Liver (tissue), 9 donors: Measurements from ENCODE around the gene UPF3A. TPM values are rescaled to one million over a fixed set of nuclear protein-coding genes. Genes with fewer than 3 reads are reported as not detected.

Experiments
- DNase-seq: peaks from one replicate; pipeline ENCODE4 v3.0.0-alpha.2; 2017; ENCODE audit warnings: low spot score
- H3K27ac ChIP-seq, 2 donors: one replicate each; pipeline ENCODE4 v1.7.0; 2013; ENCODE audit warnings: inconsistent platforms in 2 of 2, low read length in 2 of 2, control low read depth in 1 of 2, low read depth in 1 of 2, mild to moderate bottlenecking in 1 of 2
- H3K27me3 ChIP-seq, 4 donors: one replicate each; pipeline versions ENCODE4 v1.6.1 to v1.7.0; 2013; ENCODE audit warnings: low read length in 3 of 4, inconsistent platforms in 1 of 4, mild to moderate bottlenecking in 1 of 4, moderate library complexity in 1 of 4; ENCODE audit not compliant: control insufficient read depth in 4 of 4, insufficient read depth in 4 of 4
- H3K36me3 ChIP-seq, 4 donors: one replicate each; pipeline versions ENCODE4 v1.6.1 to v1.7.0; 2013; ENCODE audit warnings: low read length in 3 of 4, mild to moderate bottlenecking in 3 of 4, low read depth in 1 of 4, moderate library complexity in 1 of 4; ENCODE audit not compliant: control insufficient read depth in 4 of 4, insufficient read depth in 3 of 4
- H3K4me1 ChIP-seq, 4 donors: one replicate each; pipeline versions ENCODE4 v1.6.1 to v1.7.0; 2013; ENCODE audit warnings: low read length in 3 of 4, mild to moderate bottlenecking in 3 of 4, moderate library complexity in 1 of 4; ENCODE audit not compliant: control insufficient read depth in 4 of 4, insufficient read depth in 4 of 4
- H3K4me3 ChIP-seq, 3 donors: one replicate each; pipeline versions ENCODE4 v1.6.1 to v1.7.0; 2013; ENCODE audit warnings: low read length in 3 of 3, control low read depth in 1 of 3, low read depth in 1 of 3, mild to moderate bottlenecking in 1 of 3
- H3K9ac ChIP-seq, 2 donors: one replicate each; pipeline ENCODE4 v1.7.0; 2013; ENCODE audit warnings: low read length in 2 of 2, mild to moderate bottlenecking in 2 of 2, moderate library complexity in 2 of 2, control low read depth in 1 of 2, low read depth in 1 of 2
- H3K9me3 ChIP-seq, 4 donors: one replicate each; pipeline versions ENCODE4 v1.6.1 to v1.7.0; 2013; ENCODE audit warnings: low read length in 3 of 4; ENCODE audit not compliant: control insufficient read depth in 4 of 4
- EGR1 ChIP-seq, 2 donors: IDR thresholded peaks; 2 replicates each; pipeline ENCODE4 v1.6.1; 2016 to 2018; ENCODE audit warnings: antibody characterized with exemption in 2 of 2, low read depth in 2 of 2
- FOXA1 ChIP-seq: IDR thresholded peaks from 2 replicates; pipeline ENCODE4 v1.6.1; 2016; ENCODE audit warnings: antibody characterized with exemption
- FOXA2 ChIP-seq: IDR thresholded peaks from 2 replicates; pipeline ENCODE4 v1.6.1; 2016; ENCODE audit warnings: antibody characterized with exemption
- GABPA ChIP-seq, 2 donors: IDR thresholded peaks in 1 of 2; conservative IDR thresholded peaks in 1 of 2; 2 replicates each; pipeline ENCODE4 v1.6.1; 2016; ENCODE audit warnings: antibody characterized with exemption in 2 of 2, mild to moderate bottlenecking in 1 of 2, moderate library complexity in 1 of 2
- JUND ChIP-seq, 2 donors: IDR thresholded peaks; 2 replicates each; pipeline ENCODE4 v1.6.1; 2016; ENCODE audit warnings: antibody characterized with exemption in 2 of 2
- NR2F2 ChIP-seq: IDR thresholded peaks from 2 replicates; pipeline ENCODE4 v1.6.1; 2016; ENCODE audit warnings: antibody characterized with exemption
- RAD21 ChIP-seq, 2 donors: IDR thresholded peaks; 2 replicates each; pipeline ENCODE4 v1.6.1; 2016; ENCODE audit warnings: antibody characterized with exemption in 2 of 2, mild to moderate bottlenecking in 2 of 2
- RXRA ChIP-seq, 2 donors: IDR thresholded peaks; 2 replicates each; pipeline ENCODE4 v1.6.1; 2017 to 2018; ENCODE audit warnings: antibody characterized with exemption in 2 of 2, mild to moderate bottlenecking in 1 of 2
- SP1 ChIP-seq: IDR thresholded peaks from 2 replicates; pipeline ENCODE4 v1.6.1; 2018; ENCODE audit warnings: antibody characterized with exemption, mild to moderate bottlenecking
- TAF1 ChIP-seq: conservative IDR thresholded peaks from 2 replicates; pipeline ENCODE4 v1.6.1; 2016; ENCODE audit warnings: antibody characterized with exemption, mild to moderate bottlenecking
- YY1 ChIP-seq: IDR thresholded peaks from 2 replicates; pipeline ENCODE4 v1.6.1; 2016; ENCODE audit warnings: antibody characterized with exemption, mild to moderate bottlenecking
- WGBS: extraction: QIAGEN DNeasy Blood & Tissue Kit; methylation state at CpG from one replicate; pipeline ENCODE4 v1.1.7; 2013; 5-methylcytosine and 5-hydroxymethylcytosine counted together
- polyA plus RNA-seq, 2 donors: library from polyadenylated mRNA; stranded (reverse) in 1 of 2; unstranded in 1 of 2; fragments of 200-250 nt in 1 of 2; fragments of >200 nt in 1 of 2; fragmentation: Nextera tagmentation in 1 of 2; extraction: Ambion mirVana in 1 of 2; gene quantifications; one replicate each; pipeline versions ENCODE4 v1.2.1 to v1.2.3, GENCODE V29; 2013 to 2015
- total RNA-seq, 2 donors: library from RNA; depleted of rRNA; stranded (reverse); fragments of >200 nt; gene quantifications; one replicate each; pipeline ENCODE4 v1.2.3, GENCODE V29; 2014
- TF ChIP-seq, protein P1 (sequence below): IDR thresholded peaks from 2 replicates; pipeline ENCODE4 v1.6.1; 2016; ENCODE audit warnings: antibody characterized with exemption
- TF ChIP-seq, protein P2 (sequence below): IDR thresholded peaks from 2 replicates; pipeline ENCODE4 v1.6.1; 2016; ENCODE audit warnings: antibody characterized with exemption
- TF ChIP-seq, protein P3 (sequence below): IDR thresholded peaks from 2 replicates; pipeline ENCODE4 v1.6.1; 2016; ENCODE audit warnings: antibody characterized with exemption, mild to moderate bottlenecking
- TF ChIP-seq, protein P4 (sequence below): fragments of 150-350 bp; IDR thresholded peaks from 2 replicates; pipeline ENCODE4 v1.5.1; 2017; ENCODE audit warnings: improper control_type of control experiment, low read depth, low read length; ENCODE audit not compliant: missing input control
- TF ChIP-seq, protein P5 (sequence below): IDR thresholded peaks from 2 replicates; pipeline ENCODE4 v1.6.1; 2016; ENCODE audit warnings: antibody characterized with exemption
- donor health status: healthy.
- donor health status: healthy.
- donor health status: healthy.
- donor health status: healthy.
- donor health status: healthy.

The UPF3A gene
- total and polyA plus RNA-seq, 4 donors = 11.0 to 26.5 (median 17.2) TPM

GRCh38 chr13:114304346-114305034 is 23.1 kb downstream of the UPF3A start:
- peak overlapping the region in 1 of 2 donors; percentile 25 for H3K27ac ChIP-seq
- peaks cover 6 to 38% (median 19%) of the 10 kb centered on the region in 4 donors for H3K36me3 ChIP-seq
- no peak for TF ChIP-seq RAD21 (IDR thresholded peaks at IDR 0.05)
- TF ChIP-seq EGR1 (IDR thresholded peaks at IDR 0.05; ENCODE audit: low read depth in 2 of 2) = no peak
- TF ChIP-seq, protein P1, sequence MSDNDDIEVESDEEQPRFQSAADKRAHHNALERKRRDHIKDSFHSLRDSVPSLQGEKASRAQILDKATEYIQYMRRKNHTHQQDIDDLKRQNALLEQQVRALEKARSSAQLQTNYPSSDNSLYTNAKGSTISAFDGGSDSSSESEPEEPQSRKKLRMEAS = no peak
- TF ChIP-seq, protein P2, sequence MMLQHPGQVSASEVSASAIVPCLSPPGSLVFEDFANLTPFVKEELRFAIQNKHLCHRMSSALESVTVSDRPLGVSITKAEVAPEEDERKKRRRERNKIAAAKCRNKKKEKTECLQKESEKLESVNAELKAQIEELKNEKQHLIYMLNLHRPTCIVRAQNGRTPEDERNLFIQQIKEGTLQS = no peak
- no peak for TF ChIP-seq FOXA1
- no peak for TF ChIP-seq NR2F2
- TF ChIP-seq RXRA (IDR thresholded peaks at IDR 0.05) = no peak
- TF ChIP-seq SP1 = no peak
- no peak for TF ChIP-seq YY1
- no peaks in the 10 kb centered on the region for H3K9me3 ChIP-seq
- 88% methylated on average over 13 of the region's 13 CpGs for WGBS
- H3K4me3 ChIP-seq = no peak overlapping the region
- no peak overlapping the region for H3K9ac ChIP-seq
- peaks cover 0 to 3% (median 0%) of the 10 kb centered on the region in 4 donors for H3K4me1 ChIP-seq
- no peak for DNase-seq
- no peaks in the 10 kb centered on the region for H3K27me3 ChIP-seq

DNA sequence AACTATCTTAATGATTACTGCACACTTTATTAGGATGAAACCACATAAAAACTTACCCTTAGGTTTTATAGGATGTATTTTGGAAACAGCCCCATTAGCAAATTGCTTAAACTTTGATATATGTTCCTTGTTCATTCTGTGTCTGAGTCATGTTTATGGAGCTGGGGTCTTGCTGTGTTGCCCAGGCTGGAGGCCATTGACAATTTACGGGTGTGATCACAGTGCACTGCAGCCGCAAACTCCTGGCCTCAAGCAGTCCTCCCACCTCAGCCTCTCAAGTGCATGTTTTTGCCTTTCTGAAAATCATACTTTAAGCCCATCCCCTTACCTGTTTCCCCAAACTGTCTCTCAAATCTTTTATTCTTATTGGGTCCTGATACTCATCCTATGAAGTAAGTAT is 27.7 kb downstream of the UPF3A start:
- no peaks in the 10 kb centered on the region for H3K27me3 ChIP-seq
- WGBS = 95% methylated on average over 2 of the region's 2 CpGs
- peaks cover 0 to 4% (median 1%) of the 10 kb centered on the region in 4 donors for H3K4me1 ChIP-seq
- TF ChIP-seq, protein P3, sequence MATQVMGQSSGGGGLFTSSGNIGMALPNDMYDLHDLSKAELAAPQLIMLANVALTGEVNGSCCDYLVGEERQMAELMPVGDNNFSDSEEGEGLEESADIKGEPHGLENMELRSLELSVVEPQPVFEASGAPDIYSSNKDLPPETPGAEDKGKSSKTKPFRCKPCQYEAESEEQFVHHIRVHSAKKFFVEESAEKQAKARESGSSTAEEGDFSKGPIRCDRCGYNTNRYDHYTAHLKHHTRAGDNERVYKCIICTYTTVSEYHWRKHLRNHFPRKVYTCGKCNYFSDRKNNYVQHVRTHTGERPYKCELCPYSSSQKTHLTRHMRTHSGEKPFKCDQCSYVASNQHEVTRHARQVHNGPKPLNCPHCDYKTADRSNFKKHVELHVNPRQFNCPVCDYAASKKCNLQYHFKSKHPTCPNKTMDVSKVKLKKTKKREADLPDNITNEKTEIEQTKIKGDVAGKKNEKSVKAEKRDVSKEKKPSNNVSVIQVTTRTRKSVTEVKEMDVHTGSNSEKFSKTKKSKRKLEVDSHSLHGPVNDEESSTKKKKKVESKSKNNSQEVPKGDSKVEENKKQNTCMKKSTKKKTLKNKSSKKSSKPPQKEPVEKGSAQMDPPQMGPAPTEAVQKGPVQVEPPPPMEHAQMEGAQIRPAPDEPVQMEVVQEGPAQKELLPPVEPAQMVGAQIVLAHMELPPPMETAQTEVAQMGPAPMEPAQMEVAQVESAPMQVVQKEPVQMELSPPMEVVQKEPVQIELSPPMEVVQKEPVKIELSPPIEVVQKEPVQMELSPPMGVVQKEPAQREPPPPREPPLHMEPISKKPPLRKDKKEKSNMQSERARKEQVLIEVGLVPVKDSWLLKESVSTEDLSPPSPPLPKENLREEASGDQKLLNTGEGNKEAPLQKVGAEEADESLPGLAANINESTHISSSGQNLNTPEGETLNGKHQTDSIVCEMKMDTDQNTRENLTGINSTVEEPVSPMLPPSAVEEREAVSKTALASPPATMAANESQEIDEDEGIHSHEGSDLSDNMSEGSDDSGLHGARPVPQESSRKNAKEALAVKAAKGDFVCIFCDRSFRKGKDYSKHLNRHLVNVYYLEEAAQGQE = no peak
- TF ChIP-seq, protein P4, sequence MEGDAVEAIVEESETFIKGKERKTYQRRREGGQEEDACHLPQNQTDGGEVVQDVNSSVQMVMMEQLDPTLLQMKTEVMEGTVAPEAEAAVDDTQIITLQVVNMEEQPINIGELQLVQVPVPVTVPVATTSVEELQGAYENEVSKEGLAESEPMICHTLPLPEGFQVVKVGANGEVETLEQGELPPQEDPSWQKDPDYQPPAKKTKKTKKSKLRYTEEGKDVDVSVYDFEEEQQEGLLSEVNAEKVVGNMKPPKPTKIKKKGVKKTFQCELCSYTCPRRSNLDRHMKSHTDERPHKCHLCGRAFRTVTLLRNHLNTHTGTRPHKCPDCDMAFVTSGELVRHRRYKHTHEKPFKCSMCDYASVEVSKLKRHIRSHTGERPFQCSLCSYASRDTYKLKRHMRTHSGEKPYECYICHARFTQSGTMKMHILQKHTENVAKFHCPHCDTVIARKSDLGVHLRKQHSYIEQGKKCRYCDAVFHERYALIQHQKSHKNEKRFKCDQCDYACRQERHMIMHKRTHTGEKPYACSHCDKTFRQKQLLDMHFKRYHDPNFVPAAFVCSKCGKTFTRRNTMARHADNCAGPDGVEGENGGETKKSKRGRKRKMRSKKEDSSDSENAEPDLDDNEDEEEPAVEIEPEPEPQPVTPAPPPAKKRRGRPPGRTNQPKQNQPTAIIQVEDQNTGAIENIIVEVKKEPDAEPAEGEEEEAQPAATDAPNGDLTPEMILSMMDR = no peak
- TF ChIP-seq, protein P5, sequence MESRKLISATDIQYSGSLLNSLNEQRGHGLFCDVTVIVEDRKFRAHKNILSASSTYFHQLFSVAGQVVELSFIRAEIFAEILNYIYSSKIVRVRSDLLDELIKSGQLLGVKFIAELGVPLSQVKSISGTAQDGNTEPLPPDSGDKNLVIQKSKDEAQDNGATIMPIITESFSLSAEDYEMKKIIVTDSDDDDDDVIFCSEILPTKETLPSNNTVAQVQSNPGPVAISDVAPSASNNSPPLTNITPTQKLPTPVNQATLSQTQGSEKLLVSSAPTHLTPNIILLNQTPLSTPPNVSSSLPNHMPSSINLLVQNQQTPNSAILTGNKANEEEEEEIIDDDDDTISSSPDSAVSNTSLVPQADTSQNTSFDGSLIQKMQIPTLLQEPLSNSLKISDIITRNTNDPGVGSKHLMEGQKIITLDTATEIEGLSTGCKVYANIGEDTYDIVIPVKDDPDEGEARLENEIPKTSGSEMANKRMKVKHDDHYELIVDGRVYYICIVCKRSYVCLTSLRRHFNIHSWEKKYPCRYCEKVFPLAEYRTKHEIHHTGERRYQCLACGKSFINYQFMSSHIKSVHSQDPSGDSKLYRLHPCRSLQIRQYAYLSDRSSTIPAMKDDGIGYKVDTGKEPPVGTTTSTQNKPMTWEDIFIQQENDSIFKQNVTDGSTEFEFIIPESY = no peak
- no peak for TF ChIP-seq RAD21 (IDR thresholded peaks at IDR 0.05)
- no peak for TF ChIP-seq RXRA (IDR thresholded peaks at IDR 0.05)
- no peak for TF ChIP-seq FOXA2
- TF ChIP-seq GABPA (IDR thresholded peaks at IDR 0.05 in 1 of 2, conservative IDR thresholded peaks at IDR 0.05 in 1 of 2) = no peak
- no peak for TF ChIP-seq JUND (IDR thresholded peaks at IDR 0.05)
- no peak for TF ChIP-seq NR2F2
- TF ChIP-seq, protein P2 = no peak
- TF ChIP-seq TAF1 = no peak
- H3K27ac ChIP-seq = no peak overlapping the region
- no peaks in the 10 kb centered on the region for H3K9me3 ChIP-seq
- no peak for DNase-seq
- H3K9ac ChIP-seq = no peak overlapping the region
- H3K4me3 ChIP-seq = no peak overlapping the region
- H3K36me3 ChIP-seq = peaks cover 0 to 16% (median 9%) of the 10 kb centered on the region in 4 donors
